NCI-H1092 treated with DMSO at 0.1 percent for 48 hours (cell line): ENCODE data around the gene TRIP11.

Source experiments
- DNase-seq: peaks from one replicate; lab custom pipeline; 2025; lab: John Stamatoyannopoulos, UW

Gene TRIP11

DNA sequence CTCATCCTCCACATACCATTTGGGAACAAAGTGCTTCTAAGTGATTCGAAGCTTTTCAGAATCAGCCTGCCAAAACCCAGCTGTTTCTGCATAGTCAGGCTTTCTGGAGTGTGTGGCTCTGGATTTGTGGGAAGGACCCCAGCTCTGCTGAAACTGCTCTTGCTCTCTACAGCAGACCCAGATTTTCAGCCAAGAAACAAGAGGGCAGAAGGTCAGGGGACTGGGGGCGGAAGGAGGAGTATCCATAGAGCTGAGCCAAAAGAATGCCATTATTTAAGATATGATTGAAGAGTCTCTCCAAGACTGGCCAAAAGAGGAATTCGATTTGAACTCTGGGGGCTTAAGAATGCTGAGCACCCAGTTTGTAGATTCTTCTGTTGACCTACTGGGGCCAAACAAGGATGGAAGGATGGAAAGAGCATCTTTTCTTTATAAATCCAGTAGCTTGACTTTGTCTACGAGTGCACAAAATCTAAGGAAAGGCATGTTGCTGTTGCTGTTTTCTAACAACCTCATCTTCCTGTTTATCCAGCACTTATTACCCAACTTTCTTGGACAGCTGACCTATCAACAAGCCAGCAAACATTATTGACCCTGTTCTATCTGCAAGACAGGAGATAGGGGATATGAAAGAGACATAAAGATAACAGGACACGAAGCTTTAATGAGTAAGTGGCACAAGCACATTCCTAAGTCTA is 121.5 kb downstream of the TRIP11 start:
- no peak for DNase-seq
